LNCaP clone FGC (cell line): ENCODE data around the gene CHRND.
"Not testable (repeated sequence)": the region's sequence is repeated elsewhere in the genome, so short reads cannot be mapped to it uniquely, and the experiment has no call there.

Experiments used
- DNase-seq: peaks from one replicate; pipeline ENCODE4 v3.0.0-alpha.2; 2011; ENCODE audit warnings: low read depth
- H3K4me3 ChIP-seq: 2 replicates; pipeline ENCODE4 v1.5.1; 2011; ENCODE audit warnings: mild to moderate bottlenecking, low read depth, low read length, control low read depth
- CTCF ChIP-seq: IDR thresholded peaks from 2 replicates; pipeline ENCODE4 v1.5.1; 2012; ENCODE audit warnings: mild to moderate bottlenecking; ENCODE audit not compliant: control insufficient read depth, insufficient read depth; ENCODE audit errors: extremely low read depth

The CHRND gene

GRCh38 chr2:232527905-232528470 lies 2.0 kb downstream of the CHRND start:
- TF ChIP-seq CTCF: no peak
- no peak for DNase-seq

GRCh38 chr2:232528746-232529460 lies 2.9 kb downstream of the CHRND start:
- no peak for TF ChIP-seq CTCF
- no peak for DNase-seq
- no peak overlapping the region for H3K4me3 ChIP-seq

More at GRCh38 chr2:232527905-232528470, 2.0 kb downstream of the CHRND start:
- H3K4me3 ChIP-seq: no peak overlapping the region

- DNase-seq: no peak
- TF ChIP-seq CTCF: no peak
- no peak overlapping the region for H3K4me3 ChIP-seq
Measured at GRCh38 chr2:232529806-232530547, 4.0 kb downstream of the CHRND start.

GRCh38 chr2:232530626-232531260 lies 4.8 kb downstream of the CHRND start:
- no peak overlapping the region for H3K4me3 ChIP-seq
- DNase-seq: no peak
- no peak for TF ChIP-seq CTCF

GRCh38 chr2:232532419-232532818 lies 6.5 kb downstream of the CHRND start:
- no peak overlapping the region for H3K4me3 ChIP-seq
- DNase-seq: no peak
- no peak for TF ChIP-seq CTCF

- not testable (repeated sequence) for DNase-seq, H3K4me3 ChIP-seq
Measured at GRCh38 chr2:232532821-232533220, 6.9 kb downstream of the CHRND start.
